BJ (cell line): ENCODE data around the gene PITPNM3. TPM values are rescaled to one million over a fixed set of nuclear protein-coding genes. Genes with fewer than 3 reads are reported as not detected.

Source experiments
- CTCF ChIA-PET: fragments of 350-600 bp; formaldehyde crosslinking; extraction: SDS; loops from one replicate; lab custom pipeline; 2021; ENCODE audit warnings: antibody characterized with exemption, inconsistent platforms; lab: Yijun Ruan, JAX
- POLR2A ChIA-PET: fragments of 300-600 bp; sonication (Branson Sonifier 250); formaldehyde crosslinking; extraction: SDS; loops from one replicate; lab custom pipeline; 2021; ENCODE audit warnings: antibody characterized with exemption; lab: Charles Lee
- DNase-seq: peaks from one replicate; pipeline ENCODE4 v3.0.0-alpha.2; 2011; ENCODE audit warnings: low read depth
- H3K27me3 ChIP-seq: 2 replicates; pipeline ENCODE4 v1.6.0; 2011; ENCODE audit warnings: low read length; ENCODE audit not compliant: control insufficient read depth, insufficient read depth
- H3K36me3 ChIP-seq: 2 replicates; pipeline ENCODE4 v1.5.1; 2011; ENCODE audit warnings: low read length; ENCODE audit not compliant: control insufficient read depth, insufficient read depth
- H3K4me3 ChIP-seq: 2 replicates; pipeline ENCODE4 v1.5.1; 2011; ENCODE audit warnings: low read depth, mild to moderate bottlenecking, control low read depth, low read length
- CTCF ChIP-seq: IDR thresholded peaks from 2 replicates; pipeline ENCODE4 v1.5.1; 2011; ENCODE audit warnings: low read depth, mild to moderate bottlenecking, control low read depth, inconsistent platforms, low read length, moderate library complexity; ENCODE audit not compliant: insufficient read depth
- polyA plus RNA-seq: library from polyadenylated mRNA; depleted of rRNA; stranded (reverse); fragments of >200 nt; gene quantifications from 2 replicates; pipeline ENCODE4 v1.2.3, GENCODE V29; 2011

The PITPNM3 gene
- polyA plus RNA-seq, 1 experiment = 0.64 TPM

- POLR2A ChIA-PET = no interaction called here
Measured at GRCh38 chr17:6521586-6521985, 34.8 kb downstream of the PITPNM3 start.

GRCh38 chr17:6517062-6517461 lies 39.3 kb downstream of the PITPNM3 start:
- ChIA-PET CTCF (no interaction called here), POLR2A (no interaction called here)
- Histone ChIP-seq H3K36me3 (no peaks in the 10 kb centered on the region), H3K4me3 (no peak overlapping the region), H3K27me3 (no peaks in the 10 kb centered on the region)
- no peak for DNase-seq
- no peak for TF ChIP-seq CTCF

More at GRCh38 chr17:6521586-6521985, 34.8 kb downstream of the PITPNM3 start:
- CTCF ChIA-PET = no interaction called here
- DNase-seq = no peak
- Histone ChIP-seq H3K36me3 (no peaks in the 10 kb centered on the region), H3K4me3 (no peak overlapping the region), H3K27me3 (no peaks in the 10 kb centered on the region)
- no peak for TF ChIP-seq CTCF

- no peak overlapping the region for H3K4me3 ChIP-seq
- no peak for TF ChIP-seq CTCF
- H3K27me3 ChIP-seq = no peaks in the 10 kb centered on the region
- DNase-seq = no peak
- POLR2A ChIA-PET = no interaction called here
- CTCF ChIA-PET = no interaction called here
- H3K36me3 ChIP-seq = no peaks in the 10 kb centered on the region
Measured at GRCh38 chr17:6514371-6514770, 42.0 kb downstream of the PITPNM3 start.

- H3K36me3 ChIP-seq = no peaks in the 10 kb centered on the region
- no peaks in the 10 kb centered on the region for H3K27me3 ChIP-seq
- no peak for DNase-seq
- ChIA-PET CTCF (no interaction called here), POLR2A (no interaction called here)
- TF ChIP-seq CTCF = no peak
- no peak overlapping the region for H3K4me3 ChIP-seq
Measured at GRCh38 chr17:6512552-6512951, 43.8 kb downstream of the PITPNM3 start.

- DNase-seq = no peak
- Histone ChIP-seq H3K27me3 (no peaks in the 10 kb centered on the region), H3K36me3 (no peaks in the 10 kb centered on the region), H3K4me3 (no peak overlapping the region)
- ChIA-PET POLR2A (no interaction called here), CTCF (interaction anchor here (1.4 kb wide), 1 partner anchor 13 kb away, joined by 4 read pairs; no protein-coding TSS in a partner anchor)
- TF ChIP-seq CTCF = no peak
Measured at GRCh38 chr17:6510321-6510977, 45.9 kb downstream of the PITPNM3 start.
